ENCODE measurements around the gene ERICH6B. TPM values are rescaled to one million over a fixed set of nuclear protein-coding genes. Genes with fewer than 3 reads are reported as not detected.

ERICH6B gene
- total and polyA plus RNA-seq, 2 experiments from 2014 or later, result 0.52 TPM; not detected in 1

GRCh38 chr13:45522571-45522970 lies 93.0 kb downstream of the ERICH6B start:
- Histone ChIP-seq H3K4me3 (no peak overlapping the region), H3K4me1 (ENCODE audit: insufficient read depth) (peaks cover 23% of the 10 kb centered on the region), H4K20me1 (ENCODE audit: insufficient read depth, poor library complexity, severe bottlenecking) (no peaks in the 10 kb centered on the region), H3K27ac (no peak overlapping the region), H3K9me3 (ENCODE audit: low read depth) (no peaks in the 10 kb centered on the region), H3K36me3 (replicated peaks; ENCODE audit: insufficient read depth, low read depth) (no peaks in the 10 kb centered on the region), H3K27me3 (no peaks in the 10 kb centered on the region), H3K79me2 (no peaks in the 10 kb centered on the region), H2AFZ (no peak overlapping the region), H3K4me2 (no peak overlapping the region), H3K9me2 (replicated peaks; ENCODE audit: insufficient read depth) (no peaks in the 10 kb centered on the region)
- DNase-seq (ENCODE audit: low spot score), result no peak
- 67% methylated on average over 2 of the region's 2 CpGs for WGBS (ENCODE audit: low lambda C conversion rate, missing lambda C conversion rate)
- TF ChIP-seq, protein P1, sequence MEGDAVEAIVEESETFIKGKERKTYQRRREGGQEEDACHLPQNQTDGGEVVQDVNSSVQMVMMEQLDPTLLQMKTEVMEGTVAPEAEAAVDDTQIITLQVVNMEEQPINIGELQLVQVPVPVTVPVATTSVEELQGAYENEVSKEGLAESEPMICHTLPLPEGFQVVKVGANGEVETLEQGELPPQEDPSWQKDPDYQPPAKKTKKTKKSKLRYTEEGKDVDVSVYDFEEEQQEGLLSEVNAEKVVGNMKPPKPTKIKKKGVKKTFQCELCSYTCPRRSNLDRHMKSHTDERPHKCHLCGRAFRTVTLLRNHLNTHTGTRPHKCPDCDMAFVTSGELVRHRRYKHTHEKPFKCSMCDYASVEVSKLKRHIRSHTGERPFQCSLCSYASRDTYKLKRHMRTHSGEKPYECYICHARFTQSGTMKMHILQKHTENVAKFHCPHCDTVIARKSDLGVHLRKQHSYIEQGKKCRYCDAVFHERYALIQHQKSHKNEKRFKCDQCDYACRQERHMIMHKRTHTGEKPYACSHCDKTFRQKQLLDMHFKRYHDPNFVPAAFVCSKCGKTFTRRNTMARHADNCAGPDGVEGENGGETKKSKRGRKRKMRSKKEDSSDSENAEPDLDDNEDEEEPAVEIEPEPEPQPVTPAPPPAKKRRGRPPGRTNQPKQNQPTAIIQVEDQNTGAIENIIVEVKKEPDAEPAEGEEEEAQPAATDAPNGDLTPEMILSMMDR (IDR thresholded peaks at IDR 0.05; ENCODE audit: poor library complexity), result no peak
- TF ChIP-seq EZH2 (IDR thresholded peaks at IDR 0.05; ENCODE audit: borderline replicate concordance) (no peak), EZH2phosphoT487 (IDR thresholded peaks at IDR 0.05; ENCODE audit: low read depth, severe bottlenecking, unreplicated experiment) (no peak)

DNA sequence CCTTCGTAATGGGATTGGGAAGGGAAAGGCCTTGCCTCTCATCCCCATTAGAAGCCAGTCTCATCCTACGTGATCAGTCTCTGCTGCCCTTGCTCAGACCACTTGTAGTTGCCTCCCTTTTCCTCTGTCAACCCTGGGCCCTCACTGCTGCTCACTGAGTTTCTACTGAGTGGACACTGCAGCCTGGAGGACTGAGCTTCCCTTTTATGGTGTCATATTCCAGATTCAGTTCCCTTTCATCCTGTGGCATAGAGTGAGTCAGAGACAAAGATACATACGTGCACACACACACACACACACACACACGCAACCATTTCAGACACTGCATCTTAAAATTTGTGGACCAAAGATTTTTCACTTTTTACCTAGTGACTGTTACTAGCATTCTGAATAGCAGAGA lies 94.2 kb downstream of the ERICH6B start:
- no peaks in the 10 kb centered on the region for H4K20me1 ChIP-seq (ENCODE audit: insufficient read depth, poor library complexity, severe bottlenecking)
- TF ChIP-seq EZH2phosphoT487 (IDR thresholded peaks at IDR 0.05; ENCODE audit: low read depth, severe bottlenecking, unreplicated experiment), result no peak
- TF ChIP-seq, protein P1 (IDR thresholded peaks at IDR 0.05; ENCODE audit: poor library complexity), result no peak
- TF ChIP-seq EZH2 (IDR thresholded peaks at IDR 0.05; ENCODE audit: borderline replicate concordance), result no peak
- no peaks in the 10 kb centered on the region for H3K79me2 ChIP-seq
- no peaks in the 10 kb centered on the region for H3K9me3 ChIP-seq (ENCODE audit: low read depth)
- H3K36me3 ChIP-seq (replicated peaks; ENCODE audit: insufficient read depth, low read depth), result no peaks in the 10 kb centered on the region
- peak; percentile 35 for DNase-seq (ENCODE audit: low spot score)
- H2AFZ ChIP-seq, result no peak overlapping the region
- no peaks in the 10 kb centered on the region for H3K9me2 ChIP-seq (replicated peaks; ENCODE audit: insufficient read depth)
- H3K27ac ChIP-seq, result peak overlapping the region; percentile 38
- H3K4me2 ChIP-seq, result no peak overlapping the region
- peaks cover 12% of the 10 kb centered on the region for H3K4me1 ChIP-seq (ENCODE audit: insufficient read depth)
- 78% methylated on average over 4 of the region's 4 CpGs for WGBS (ENCODE audit: low lambda C conversion rate, missing lambda C conversion rate)
- no peak overlapping the region for H3K4me3 ChIP-seq
- H3K27me3 ChIP-seq, result no peaks in the 10 kb centered on the region

- no peaks in the 10 kb centered on the region for H3K79me2 ChIP-seq
- peak overlapping the region; percentile 35 for H3K27ac ChIP-seq
- H3K4me3 ChIP-seq, result no peak overlapping the region
- no peak overlapping the region for H3K4me2 ChIP-seq
- no peaks in the 10 kb centered on the region for H3K9me2 ChIP-seq (replicated peaks; ENCODE audit: insufficient read depth)
- H3K4me1 ChIP-seq (ENCODE audit: insufficient read depth), result peaks cover 10% of the 10 kb centered on the region
- H4K20me1 ChIP-seq (ENCODE audit: insufficient read depth, poor library complexity, severe bottlenecking), result no peaks in the 10 kb centered on the region
- H3K27me3 ChIP-seq, result no peaks in the 10 kb centered on the region
- DNase-seq (ENCODE audit: low spot score), result no peak
- no peaks in the 10 kb centered on the region for H3K36me3 ChIP-seq (replicated peaks; ENCODE audit: insufficient read depth, low read depth)
- no peaks in the 10 kb centered on the region for H3K9me3 ChIP-seq (ENCODE audit: low read depth)
- H2AFZ ChIP-seq, result no peak overlapping the region
- 83% methylated on average over 4 of the region's 4 CpGs for WGBS (ENCODE audit: low lambda C conversion rate, missing lambda C conversion rate)
- TF ChIP-seq EZH2 (IDR thresholded peaks at IDR 0.05; ENCODE audit: borderline replicate concordance) (no peak), EZH2phosphoT487 (IDR thresholded peaks at IDR 0.05; ENCODE audit: low read depth, severe bottlenecking, unreplicated experiment) (no peak)
- TF ChIP-seq, protein P1 (IDR thresholded peaks at IDR 0.05; ENCODE audit: poor library complexity), result no peak
Observed at GRCh38 chr13:45519493-45519892, 96.0 kb downstream of the ERICH6B start.
